K562 (cell line): ENCODE results near the gene DAZAP1. TPM values are rescaled to one million over a fixed set of nuclear protein-coding genes. Genes with fewer than 3 reads are reported as not detected.
A peak's percentile ranks its signal among the peaks of the same experiment; 100 is the strongest.

Source experiments
- ASH1L ChIP-seq: fragments of 450-650 bp; IDR thresholded peaks from 2 replicates; pipeline ENCODE4 v1.6.1; 2018; ENCODE audit warnings: borderline replicate concordance, mild to moderate bottlenecking, low read depth; ENCODE audit not compliant: partially characterized antibody
- FIP1L1 ChIP-seq: fragments of 200-400 bp; formaldehyde crosslinking; IDR thresholded peaks from 2 replicates; pipeline ENCODE4 v1.6.1; 2018; ENCODE audit warnings: mild to moderate bottlenecking, low read depth, low read length; ENCODE audit not compliant: poor library complexity, severe bottlenecking
- HLTF ChIP-seq: fragments of 450-650 bp; IDR thresholded peaks from 2 replicates; pipeline ENCODE4 v1.6.1; 2016
- JUND ChIP-seq, 2 experiments: IDR thresholded peaks; 2 replicates in 1 of 2; 3 replicates in 1 of 2; pipeline ENCODE4 v1.6.1; 2011; ENCODE audit warnings: borderline replicate concordance in 2 of 2, low read depth in 2 of 2, low read length in 2 of 2, improper control_type of control experiment in 1 of 2, missing biosample characterization in 1 of 2, missing genetic modification characterization in 1 of 2, missing genetic modification reagents in 1 of 2
- KAT7 ChIP-seq: sonication (generic); formaldehyde crosslinking; IDR thresholded peaks from 2 replicates; pipeline ENCODE4 v1.8.0; 2022; ENCODE audit warnings: missing genetic modification reagents, mild to moderate bottlenecking, borderline replicate concordance
- MAFF ChIP-seq: IDR thresholded peaks from 2 replicates; pipeline ENCODE4 v1.6.1; 2012; ENCODE audit warnings: low read length, improper control_type of control experiment
- MECOM ChIP-seq: fragments of 250-450 bp; sonication (Bioruptor Pico); IDR thresholded peaks from 2 replicates; pipeline ENCODE4 v1.8.0; 2022; ENCODE audit warnings: inconsistent platforms
- NONO ChIP-seq, 2 experiments: fragments of 200-400 bp in 1 of 2; fragments of 450-650 bp in 1 of 2; formaldehyde crosslinking in 1 of 2; IDR thresholded peaks; 2 replicates each; pipeline ENCODE4 v1.6.1; 2017; ENCODE audit warnings: low read depth in 2 of 2, mild to moderate bottlenecking in 2 of 2, moderate library complexity in 2 of 2, low read length in 1 of 2
- PCBP2 ChIP-seq: fragments of 200-400 bp; formaldehyde crosslinking; IDR thresholded peaks from 2 replicates; pipeline ENCODE4 v1.6.1; 2018; ENCODE audit warnings: low read length, low read depth, mild to moderate bottlenecking, moderate library complexity; ENCODE audit not compliant: poor library complexity, severe bottlenecking
- STAG1 ChIP-seq: sonication (generic); formaldehyde crosslinking; IDR thresholded peaks from 2 replicates; pipeline ENCODE4 v1.5.0; 2020; ENCODE audit warnings: missing genetic modification reagents, borderline replicate concordance
- WHSC1 ChIP-seq: IDR thresholded peaks from one replicate; pipeline ENCODE4 v1.6.1; 2012; ENCODE audit warnings: low read length, control low read depth, inconsistent platforms
- polyA plus RNA-seq, 8 experiments: library from polyadenylated mRNA; depleted of rRNA in 4 of 8; stranded (reverse) in 5 of 8; unstranded in 3 of 8; fragments of >200 nt; fragmentation: Nextera tagmentation in 2 of 8; fragmentation: Illumina TruSeq in 1 of 8; extraction: Ambion mirVana in 2 of 8; extraction: Trizol in 1 of 8; gene quantifications; 2 replicates each; pipeline versions ENCODE4 v1.2.1 to v1.2.3, GENCODE V29; 2011 to 2014; ENCODE audit warnings: inconsistent platforms in 1 of 8, missing spikeins in 1 of 8
- total RNA-seq, 7 experiments: library from RNA; depleted of rRNA in 6 of 7; stranded (reverse); fragments of >200 nt in 6 of 7; fragmentation: Illumina TruSeq in 2 of 7; extraction: Trizol in 2 of 7; gene quantifications; 2 replicates each; pipeline versions ENCODE4 v1.2.1 to v1.2.3, GENCODE V29; 2011 to 2021; ENCODE audit warnings: low replicate concordance in 1 of 7
- TF ChIP-seq, protein P1 (sequence below), 3 experiments: fragments of 200-800 bp in 1 of 3; fragments of 250-450 bp in 1 of 3; fragments of 450-650 bp in 1 of 3; sonication (Bioruptor Pico) in 1 of 3; sonication (Bioruptor generic) in 1 of 3; formaldehyde crosslinking in 1 of 3; IDR thresholded peaks; 2 replicates each; pipeline versions ENCODE4 v1.6.1 to v1.8.0; 2016 to 2022; ENCODE audit warnings: mild to moderate bottlenecking in 2 of 3, missing genetic modification characterization in 2 of 3, missing compliant biosample characterization in 1 of 3, moderate library complexity in 1 of 3
- TF ChIP-seq, protein P2 (sequence below), 2 experiments: fragments of 450-650 bp; conservative IDR thresholded peaks; 2 replicates each; pipeline ENCODE4 v1.6.1; 2017; ENCODE audit warnings: mild to moderate bottlenecking in 2 of 2, moderate library complexity in 2 of 2
- TF ChIP-seq, protein P3 (sequence below): sonication (generic); formaldehyde crosslinking; IDR thresholded peaks from 2 replicates; pipeline ENCODE4 v1.8.0; 2022; ENCODE audit warnings: mild to moderate bottlenecking, missing genetic modification reagents
- TF ChIP-seq, protein P4 (sequence below): IDR thresholded peaks from 2 replicates; pipeline ENCODE4 v1.6.1; 2011; ENCODE audit not compliant: insufficient read length; ENCODE audit errors: extremely low read depth
- TF ChIP-seq, protein P5 (sequence below): sonication (generic); formaldehyde crosslinking; IDR thresholded peaks from 2 replicates; pipeline ENCODE4 v1.8.1; 2023; ENCODE audit warnings: mild to moderate bottlenecking, missing genetic modification reagents

Gene DAZAP1
- total and polyA plus RNA-seq, 9 of the 15 experiments (the other 6 are each of a cell fraction or from before 2014, with no cell fraction given): 10.8 to 289 (median 142) TPM

DNA sequence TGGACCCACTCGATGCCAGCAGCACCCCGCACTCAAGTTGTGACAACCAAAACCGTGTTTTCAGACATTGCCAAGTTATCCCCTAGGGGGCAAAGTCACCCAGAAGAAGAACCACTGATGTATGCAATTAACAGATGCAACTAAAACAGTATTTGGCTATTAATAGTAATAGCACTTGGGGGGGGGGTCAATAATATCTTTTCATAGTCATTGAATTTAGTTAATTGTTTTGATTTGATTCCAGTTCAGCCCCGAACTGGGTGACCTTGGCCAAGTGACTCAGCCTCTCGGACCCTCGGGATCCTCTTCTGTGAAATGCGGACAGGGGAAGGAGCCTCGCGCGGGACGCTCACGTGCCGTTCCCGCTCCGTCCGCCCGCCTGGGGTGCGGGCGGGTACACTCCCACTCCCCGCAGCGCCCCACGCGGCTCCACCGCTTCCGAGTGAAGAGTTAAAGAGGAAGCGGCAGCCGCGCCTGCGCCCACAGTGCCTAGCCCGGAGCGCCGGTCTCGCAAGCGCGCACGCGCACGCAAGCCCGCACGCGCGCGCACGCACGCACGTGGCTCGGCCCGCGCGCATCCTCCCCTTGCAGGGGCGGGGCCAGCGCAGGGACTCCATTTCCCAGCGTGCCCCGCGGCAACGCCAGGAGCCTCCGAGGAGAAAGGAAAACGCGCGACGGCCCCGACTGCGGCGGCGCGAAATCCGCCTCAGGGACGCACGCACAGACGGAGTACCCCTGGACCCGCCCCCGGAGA, 435 bp upstream of the DAZAP1 start (continued):
- TF ChIP-seq, protein P1, sequence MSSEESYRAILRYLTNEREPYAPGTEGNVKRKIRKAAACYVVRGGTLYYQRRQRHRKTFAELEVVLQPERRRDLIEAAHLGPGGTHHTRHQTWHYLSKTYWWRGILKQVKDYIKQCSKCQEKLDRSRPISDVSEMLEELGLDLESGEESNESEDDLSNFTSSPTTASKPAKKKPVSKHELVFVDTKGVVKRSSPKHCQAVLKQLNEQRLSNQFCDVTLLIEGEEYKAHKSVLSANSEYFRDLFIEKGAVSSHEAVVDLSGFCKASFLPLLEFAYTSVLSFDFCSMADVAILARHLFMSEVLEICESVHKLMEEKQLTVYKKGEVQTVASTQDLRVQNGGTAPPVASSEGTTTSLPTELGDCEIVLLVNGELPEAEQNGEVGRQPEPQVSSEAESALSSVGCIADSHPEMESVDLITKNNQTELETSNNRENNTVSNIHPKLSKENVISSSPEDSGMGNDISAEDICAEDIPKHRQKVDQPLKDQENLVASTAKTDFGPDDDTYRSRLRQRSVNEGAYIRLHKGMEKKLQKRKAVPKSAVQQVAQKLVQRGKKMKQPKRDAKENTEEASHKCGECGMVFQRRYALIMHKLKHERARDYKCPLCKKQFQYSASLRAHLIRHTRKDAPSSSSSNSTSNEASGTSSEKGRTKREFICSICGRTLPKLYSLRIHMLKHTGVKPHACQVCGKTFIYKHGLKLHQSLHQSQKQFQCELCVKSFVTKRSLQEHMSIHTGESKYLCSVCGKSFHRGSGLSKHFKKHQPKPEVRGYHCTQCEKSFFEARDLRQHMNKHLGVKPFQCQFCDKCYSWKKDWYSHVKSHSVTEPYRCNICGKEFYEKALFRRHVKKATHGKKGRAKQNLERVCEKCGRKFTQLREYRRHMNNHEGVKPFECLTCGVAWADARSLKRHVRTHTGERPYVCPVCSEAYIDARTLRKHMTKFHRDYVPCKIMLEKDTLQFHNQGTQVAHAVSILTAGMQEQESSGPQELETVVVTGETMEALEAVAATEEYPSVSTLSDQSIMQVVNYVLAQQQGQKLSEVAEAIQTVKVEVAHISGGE (CRISPR knock-in tag; IDR thresholded peaks at IDR 0.05): peak in 1 of 3 experiments; percentile 93; a peak in 2 of 6 replicates
- TF ChIP-seq KAT7 (CRISPR knock-in tag) (peak; percentile 76; the same call in 1 of the 2 replicates), MECOM (CRISPR knock-in tag) (no peak), ASH1L (no peak), NONO (IDR thresholded peaks at IDR 0.05; ENCODE audit: low read depth in 2 of 2, low read length in 1 of 2) (no peak), HLTF (peak; percentile 45; the same call in 1 of the 2 replicates), WHSC1 (no peak), MAFF (no peak), STAG1 (CRISPR knock-in tag) (no peak), PCBP2 (no peak), JUND (IDR thresholded peaks at IDR 0.05; ENCODE audit: borderline replicate concordance, low read depth, low read length) (peak; percentile 48; the same call in 1 of the 2 replicates), JUND (tag; IDR thresholded peaks at IDR 0.05; ENCODE audit: borderline replicate concordance, low read depth, low read length) (peak; percentile 43; the same call in 1 of the 3 replicates), FIP1L1 (peak; percentile 87)
- TF ChIP-seq, protein P2, sequence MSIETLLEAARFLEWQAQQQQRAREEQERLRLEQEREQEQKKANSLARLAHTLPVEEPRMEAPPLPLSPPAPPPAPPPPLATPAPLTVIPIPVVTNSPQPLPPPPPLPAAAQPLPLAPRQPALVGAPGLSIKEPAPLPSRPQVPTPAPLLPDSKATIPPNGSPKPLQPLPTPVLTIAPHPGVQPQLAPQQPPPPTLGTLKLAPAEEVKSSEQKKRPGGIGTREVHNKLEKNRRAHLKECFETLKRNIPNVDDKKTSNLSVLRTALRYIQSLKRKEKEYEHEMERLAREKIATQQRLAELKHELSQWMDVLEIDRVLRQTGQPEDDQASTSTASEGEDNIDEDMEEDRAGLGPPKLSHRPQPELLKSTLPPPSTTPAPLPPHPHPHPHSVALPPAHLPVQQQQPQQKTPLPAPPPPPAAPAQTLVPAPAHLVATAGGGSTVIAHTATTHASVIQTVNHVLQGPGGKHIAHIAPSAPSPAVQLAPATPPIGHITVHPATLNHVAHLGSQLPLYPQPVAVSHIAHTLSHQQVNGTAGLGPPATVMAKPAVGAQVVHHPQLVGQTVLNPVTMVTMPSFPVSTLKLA (conservative IDR thresholded peaks at IDR 0.05): peak; percentile 86 to 95
- TF ChIP-seq, protein P3, sequence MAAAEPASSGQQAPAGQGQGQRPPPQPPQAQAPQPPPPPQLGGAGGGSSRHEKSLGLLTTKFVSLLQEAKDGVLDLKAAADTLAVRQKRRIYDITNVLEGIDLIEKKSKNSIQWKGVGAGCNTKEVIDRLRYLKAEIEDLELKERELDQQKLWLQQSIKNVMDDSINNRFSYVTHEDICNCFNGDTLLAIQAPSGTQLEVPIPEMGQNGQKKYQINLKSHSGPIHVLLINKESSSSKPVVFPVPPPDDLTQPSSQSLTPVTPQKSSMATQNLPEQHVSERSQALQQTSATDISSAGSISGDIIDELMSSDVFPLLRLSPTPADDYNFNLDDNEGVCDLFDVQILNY: peak; percentile 22; the same call in 1 of the 2 replicates
- TF ChIP-seq, protein P4, sequence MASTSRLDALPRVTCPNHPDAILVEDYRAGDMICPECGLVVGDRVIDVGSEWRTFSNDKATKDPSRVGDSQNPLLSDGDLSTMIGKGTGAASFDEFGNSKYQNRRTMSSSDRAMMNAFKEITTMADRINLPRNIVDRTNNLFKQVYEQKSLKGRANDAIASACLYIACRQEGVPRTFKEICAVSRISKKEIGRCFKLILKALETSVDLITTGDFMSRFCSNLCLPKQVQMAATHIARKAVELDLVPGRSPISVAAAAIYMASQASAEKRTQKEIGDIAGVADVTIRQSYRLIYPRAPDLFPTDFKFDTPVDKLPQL: no peak
- TF ChIP-seq, protein P5, sequence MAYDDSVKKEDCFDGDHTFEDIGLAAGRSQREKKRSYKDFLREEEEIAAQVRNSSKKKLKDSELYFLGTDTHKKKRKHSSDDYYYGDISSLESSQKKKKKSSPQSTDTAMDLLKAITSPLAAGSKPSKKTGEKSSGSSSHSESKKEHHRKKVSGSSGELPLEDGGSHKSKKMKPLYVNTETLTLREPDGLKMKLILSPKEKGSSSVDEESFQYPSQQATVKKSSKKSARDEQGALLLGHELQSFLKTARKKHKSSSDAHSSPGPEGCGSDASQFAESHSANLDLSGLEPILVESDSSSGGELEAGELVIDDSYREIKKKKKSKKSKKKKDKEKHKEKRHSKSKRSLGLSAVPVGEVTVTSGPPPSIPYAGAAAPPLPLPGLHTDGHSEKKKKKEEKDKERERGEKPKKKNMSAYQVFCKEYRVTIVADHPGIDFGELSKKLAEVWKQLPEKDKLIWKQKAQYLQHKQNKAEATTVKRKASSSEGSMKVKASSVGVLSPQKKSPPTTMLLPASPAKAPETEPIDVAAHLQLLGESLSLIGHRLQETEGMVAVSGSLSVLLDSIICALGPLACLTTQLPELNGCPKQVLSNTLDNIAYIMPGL (CRISPR knock-in tag): peak; percentile 28; the same call in 1 of the 2 replicates
